Stimulated activated CD4-positive, alpha-beta T cell treated with anti-CD3 and anti-CD28 coated beads, TNF-alpha, amount 100 ng/mL, for 24 hours (primary cell): ENCODE measurements around the gene IPMK.
A peak's percentile ranks its signal among the peaks of the same experiment; 100 is the strongest.
"Not testable (repeated sequence)": the region's sequence is repeated elsewhere in the genome, so short reads cannot be mapped to it uniquely, and the experiment has no call there.

Experiments used
- DNase-seq, 3 experiments: peaks; one replicate each; pipeline ENCODE4 v3.0.0-alpha.2; 2020; ENCODE audit warnings: low read depth in 3 of 3

IPMK gene

GRCh38 chr10:58266826-58267712 is 625 bp downstream of the IPMK start:
- DNase-seq = peak in 1 of 3 experiments; percentile 21

- DNase-seq = no peak
Observed at GRCh38 chr10:58266003-58266825, 1.5 kb downstream of the IPMK start.

- DNase-seq = no peak
Observed at GRCh38 chr10:58265249-58265648, 2.4 kb downstream of the IPMK start.

- DNase-seq = no peak
Observed at GRCh38 chr10:58264780-58265179, 2.9 kb downstream of the IPMK start.

GRCh38 chr10:58262766-58263165 is 4.9 kb downstream of the IPMK start:
- DNase-seq = no peak

- DNase-seq = no peak
Observed at GRCh38 chr10:58260334-58260733, 7.4 kb downstream of the IPMK start.

GRCh38 chr10:58258977-58259692 is 8.6 kb downstream of the IPMK start:
- DNase-seq = no peak

GRCh38 chr10:58256013-58256780 is 11.5 kb downstream of the IPMK start:
- not testable (repeated sequence) for DNase-seq

GRCh38 chr10:58254644-58255043 is 13.1 kb downstream of the IPMK start:
- DNase-seq = no peak

- no peak for DNase-seq
Observed at GRCh38 chr10:58253184-58253583, 14.5 kb downstream of the IPMK start.

GRCh38 chr10:58244666-58245065 is 23.0 kb downstream of the IPMK start:
- not testable (repeated sequence) for DNase-seq

- DNase-seq = not testable (repeated sequence)
Observed at GRCh38 chr10:58244242-58244641, 23.5 kb downstream of the IPMK start.

GRCh38 chr10:58243801-58244200 is 23.9 kb downstream of the IPMK start:
- not testable (repeated sequence) for DNase-seq

- no peak for DNase-seq
Observed at GRCh38 chr10:58243269-58243668, 24.4 kb downstream of the IPMK start.

GRCh38 chr10:58241346-58241745 is 26.3 kb downstream of the IPMK start:
- DNase-seq = no peak

GRCh38 chr10:58240531-58240930 is 27.2 kb downstream of the IPMK start:
- no peak for DNase-seq

- no peak for DNase-seq
Observed at GRCh38 chr10:58239561-58240169, 28.0 kb downstream of the IPMK start.

- no peak for DNase-seq
Observed at GRCh38 chr10:58237014-58237834, 30.5 kb downstream of the IPMK start.

GRCh38 chr10:58229856-58230255 is 37.8 kb downstream of the IPMK start:
- DNase-seq = not testable (repeated sequence)

- no peak for DNase-seq
Observed at GRCh38 chr10:58225654-58226053, 42.0 kb downstream of the IPMK start.
